AG08395 (cell line): ENCODE results near the gene TMEM131.

ENCODE experiments used
- DNase-seq: peaks from one replicate; pipeline ENCODE4 v3.0.0; 2012; ENCODE audit warnings: mixed read lengths, low spot score

TMEM131 gene

DNA sequence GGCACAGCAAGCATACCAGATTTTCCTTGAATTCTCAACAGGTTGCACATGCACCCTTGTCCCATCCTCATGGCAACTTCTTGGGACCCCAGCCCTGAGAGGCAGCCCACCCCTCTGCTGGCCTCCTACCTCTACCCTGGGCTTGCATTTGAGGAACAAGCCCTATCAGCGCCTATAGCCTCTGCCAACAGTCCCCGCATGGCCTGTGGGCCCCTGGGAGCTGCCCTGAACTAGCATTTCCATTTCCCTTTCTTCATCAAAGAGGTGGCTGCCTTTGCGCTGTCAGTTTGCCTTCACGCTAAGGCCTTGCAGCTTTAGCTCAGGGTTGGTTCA is 287.7 kb downstream of the TMEM131 start:
- DNase-seq = no peak

DNA sequence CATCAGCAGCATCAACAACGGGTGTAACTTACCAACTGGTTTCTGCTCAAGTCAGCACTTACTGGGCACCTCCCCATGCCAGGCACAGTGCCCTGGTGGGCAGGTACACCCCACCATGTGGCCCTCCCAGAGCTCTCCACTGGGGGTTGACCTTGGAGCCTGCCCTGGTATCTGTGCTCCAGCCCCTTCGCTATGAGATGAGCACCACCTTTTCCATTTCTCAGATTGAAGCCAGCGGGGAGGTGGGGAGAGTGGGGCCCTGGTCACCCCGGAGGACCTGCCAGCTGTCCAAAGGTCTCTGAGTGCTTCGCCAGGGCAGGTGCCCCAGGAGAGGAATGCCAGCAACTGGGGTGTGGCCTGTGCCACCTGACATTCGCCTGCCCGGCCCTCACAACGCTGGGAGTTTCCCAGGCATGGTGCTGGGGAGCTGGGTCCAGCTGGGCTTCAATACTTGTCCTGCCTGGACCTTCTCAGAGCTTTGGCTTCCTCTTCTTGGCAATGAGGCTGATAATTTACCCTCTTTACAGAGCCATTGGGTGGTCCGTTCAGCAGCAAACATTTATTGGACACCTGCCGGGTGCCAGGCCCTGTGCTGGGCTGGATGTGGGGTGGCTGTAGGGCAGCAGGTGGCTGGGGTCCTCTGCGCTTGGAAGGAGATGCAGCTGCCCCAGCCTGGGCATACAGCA is 288.2 kb downstream of the TMEM131 start:
- DNase-seq = no peak

DNA sequence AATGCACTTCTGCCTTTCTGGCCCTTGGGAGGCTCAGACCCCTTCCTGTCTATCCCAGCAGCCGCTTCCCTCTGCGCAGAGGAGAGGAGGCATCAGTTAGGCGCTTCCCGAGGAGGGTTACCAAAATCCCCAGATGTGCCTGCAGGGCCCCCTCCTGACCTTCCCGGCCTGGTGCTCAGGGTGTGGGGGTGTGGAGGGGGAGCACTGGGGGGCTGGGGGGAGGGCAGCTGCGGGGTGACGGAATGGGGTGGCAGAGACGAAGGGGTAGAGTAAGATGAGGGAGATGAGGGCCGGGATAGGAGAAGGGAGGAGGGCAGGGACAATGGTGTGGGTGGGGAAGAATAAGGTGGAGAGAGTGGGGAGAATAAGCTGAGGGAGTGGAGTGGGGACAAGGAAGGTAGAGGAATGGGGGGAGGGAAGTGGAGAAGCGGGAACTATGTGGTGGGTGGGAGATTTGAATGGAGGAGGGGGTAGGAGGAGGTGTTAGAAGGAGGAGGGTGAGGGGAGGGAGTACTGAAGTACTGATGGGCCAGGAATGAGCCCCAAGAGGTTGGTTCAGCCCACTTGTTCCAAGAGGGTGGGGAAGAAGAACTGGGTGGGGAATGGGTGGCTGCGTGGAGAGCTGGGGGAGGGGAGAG is 288.9 kb downstream of the TMEM131 start:
- no peak for DNase-seq
